Caco-2 (cell line): ENCODE measurements around the gene TOP2B. TPM values are rescaled to one million over a fixed set of nuclear protein-coding genes. Genes with fewer than 3 reads are reported as not detected.

ENCODE experiments used
- BruUV-seq: library from RNA; stranded (reverse); fragments of 400-500 nt; replicated peaks from 2 replicates; lab custom pipeline; 2021; lab: Mats Ljungman, UMichigan
- CTCF ChIA-PET: fragments of 300-600 bp; sonication (Branson Sonifier 250); formaldehyde crosslinking; loops from one replicate; lab custom pipeline; 2022; ENCODE audit warnings: antibody characterized with exemption; lab: Charles Lee
- POLR2A ChIA-PET: fragments of 300-600 bp; sonication (Branson Sonifier 250); formaldehyde crosslinking; loops from one replicate; lab custom pipeline; 2022; ENCODE audit warnings: antibody characterized with exemption; lab: Charles Lee
- DNase-seq, 2 experiments: peaks; one replicate each; pipeline versions ENCODE4 v3.0.0 to v3.0.0-alpha.2; 2020 to 2022
- H3K27me3 ChIP-seq: replicated peaks from 2 replicates; pipeline ENCODE4 v1.6.0; 2011; ENCODE audit warnings: low read length; ENCODE audit not compliant: control insufficient read depth, insufficient read depth
- H3K36me3 ChIP-seq: 2 replicates; pipeline ENCODE4 v1.5.1; 2011; ENCODE audit warnings: low read length; ENCODE audit not compliant: control insufficient read depth, insufficient read depth
- H3K4me1 ChIP-seq: fragments of 250-450 bp; sonication (Bioruptor Pico); 2 replicates; pipeline ENCODE4 v1.5.1; 2020; ENCODE audit warnings: mild to moderate bottlenecking
- H3K4me3 ChIP-seq: 2 replicates; pipeline ENCODE4 v1.5.1; 2011; ENCODE audit warnings: low read depth, mild to moderate bottlenecking, control low read depth, low read length
- H3K9me3 ChIP-seq: fragments of 250-450 bp; sonication (Bioruptor Pico); 2 replicates; pipeline ENCODE4 v1.5.1; 2020; ENCODE audit warnings: mild to moderate bottlenecking, moderate library complexity
- H3K27ac Mint-ChIP-seq: one replicate; pipeline ENCODE4 v1.8.0; 2022; ENCODE audit warnings: mixed read lengths; ENCODE audit not compliant: unreplicated experiment
- H3K27me3 Mint-ChIP-seq: one replicate; pipeline ENCODE4 v1.8.0; 2022; ENCODE audit warnings: mixed read lengths; ENCODE audit not compliant: insufficient read depth, unreplicated experiment
- H3K36me3 Mint-ChIP-seq: one replicate; pipeline ENCODE4 v1.8.0; 2022; ENCODE audit warnings: mild to moderate bottlenecking, mixed read lengths; ENCODE audit not compliant: insufficient read depth, unreplicated experiment
- H3K4me1 Mint-ChIP-seq: one replicate; pipeline ENCODE4 v1.8.0; 2022; ENCODE audit warnings: low read depth, mixed read lengths; ENCODE audit not compliant: unreplicated experiment
- H3K4me3 Mint-ChIP-seq: one replicate; pipeline ENCODE4 v1.8.0; 2022; ENCODE audit warnings: mild to moderate bottlenecking, moderate library complexity, mixed read lengths; ENCODE audit not compliant: unreplicated experiment
- H3K9me3 Mint-ChIP-seq: one replicate; pipeline ENCODE4 v1.8.0; 2022; ENCODE audit warnings: mixed read lengths; ENCODE audit not compliant: unreplicated experiment
- intact Hi-C: fragments of 100-400 bp; cut with micrococcal nuclease; formaldehyde crosslinking; loops from one replicate; pipeline ENCODE4 v1.10.0; 2022; ENCODE audit not compliant: unreplicated experiment
- total RNA-seq: library from RNA; stranded (reverse); gene quantifications from 2 replicates; pipeline ENCODE4 v1.2.3, GENCODE V29; 2022
- TF ChIP-seq, protein P1 (sequence below), 2 experiments: fragments of 200-600 bp in 1 of 2; IDR thresholded peaks; 1 replicate in 1 of 2; 2 replicates in 1 of 2; pipeline versions ENCODE4 v1.5.1 to v1.8.0; 2011 to 2022; ENCODE audit warnings: antibody characterized with exemption in 1 of 2, control low read depth in 1 of 2, inconsistent platforms in 1 of 2, low read depth in 1 of 2, low read length in 1 of 2, mild to moderate bottlenecking in 1 of 2, moderate library complexity in 1 of 2; ENCODE audit not compliant: insufficient read depth in 1 of 2, severe bottlenecking in 1 of 2, unreplicated experiment in 1 of 2

TOP2B gene
- total RNA-seq, 1 experiment from 2014 or later = 83.1 TPM

DNA sequence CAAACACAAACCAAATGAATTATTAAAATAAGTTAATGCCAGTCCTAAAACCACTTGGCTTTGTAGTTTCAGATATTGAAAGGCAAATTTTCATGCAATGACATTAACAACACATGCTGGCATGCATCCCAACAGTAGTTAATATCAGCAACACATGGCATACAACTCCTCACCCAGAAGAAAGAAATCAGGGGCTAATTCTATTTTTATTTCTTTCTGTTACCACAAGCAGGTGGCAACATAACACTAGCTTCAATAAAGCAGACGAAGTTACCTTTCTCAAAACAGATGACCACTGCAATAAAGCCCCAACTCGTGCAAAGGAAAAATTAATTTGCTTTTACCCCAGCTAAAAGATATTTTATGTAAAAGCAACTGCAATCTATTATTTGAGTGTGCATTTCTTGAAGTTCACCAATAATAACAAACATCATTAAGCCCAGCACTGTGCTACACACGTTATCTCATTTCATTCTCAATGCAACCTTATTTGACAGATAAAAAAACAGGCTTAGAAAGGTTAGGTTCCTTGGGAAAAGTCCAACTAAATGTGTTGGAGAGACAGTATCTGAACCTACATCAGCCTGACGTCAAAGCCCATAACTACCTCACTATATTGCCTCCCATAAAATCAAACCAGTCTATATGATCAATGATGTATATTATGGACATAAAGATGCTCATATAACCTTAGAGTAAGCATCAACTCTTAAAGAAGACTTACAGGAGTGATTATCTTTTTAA is 2.8 kb downstream of the TOP2B start:
- H3K4me1 ChIP-seq = no peaks in the 10 kb centered on the region
- H3K36me3 Mint-ChIP-seq = peaks cover 18% of the 10 kb centered on the region
- TF ChIP-seq, protein P1, sequence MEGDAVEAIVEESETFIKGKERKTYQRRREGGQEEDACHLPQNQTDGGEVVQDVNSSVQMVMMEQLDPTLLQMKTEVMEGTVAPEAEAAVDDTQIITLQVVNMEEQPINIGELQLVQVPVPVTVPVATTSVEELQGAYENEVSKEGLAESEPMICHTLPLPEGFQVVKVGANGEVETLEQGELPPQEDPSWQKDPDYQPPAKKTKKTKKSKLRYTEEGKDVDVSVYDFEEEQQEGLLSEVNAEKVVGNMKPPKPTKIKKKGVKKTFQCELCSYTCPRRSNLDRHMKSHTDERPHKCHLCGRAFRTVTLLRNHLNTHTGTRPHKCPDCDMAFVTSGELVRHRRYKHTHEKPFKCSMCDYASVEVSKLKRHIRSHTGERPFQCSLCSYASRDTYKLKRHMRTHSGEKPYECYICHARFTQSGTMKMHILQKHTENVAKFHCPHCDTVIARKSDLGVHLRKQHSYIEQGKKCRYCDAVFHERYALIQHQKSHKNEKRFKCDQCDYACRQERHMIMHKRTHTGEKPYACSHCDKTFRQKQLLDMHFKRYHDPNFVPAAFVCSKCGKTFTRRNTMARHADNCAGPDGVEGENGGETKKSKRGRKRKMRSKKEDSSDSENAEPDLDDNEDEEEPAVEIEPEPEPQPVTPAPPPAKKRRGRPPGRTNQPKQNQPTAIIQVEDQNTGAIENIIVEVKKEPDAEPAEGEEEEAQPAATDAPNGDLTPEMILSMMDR (IDR thresholded peaks at IDR 0.05; ENCODE audit: insufficient read depth in 1 of 2, low read depth in 1 of 2, low read length in 1 of 2, severe bottlenecking in 1 of 2, unreplicated experiment in 1 of 2) = no peak
- no peaks in the 10 kb centered on the region for H3K9me3 ChIP-seq
- intact Hi-C loops = loop anchor here (5.0 kb wide), 2 partner anchors 170 to 195 kb away; no protein-coding TSS in a partner anchor
- DNase-seq = no peak
- H3K4me3 ChIP-seq = no peak overlapping the region; the same call in 1 of the 2 replicates
- H3K4me3 Mint-ChIP-seq = no peak overlapping the region
- ChIA-PET POLR2A (no interaction called here), CTCF (no interaction called here)
- no peak overlapping the region for H3K27ac Mint-ChIP-seq
- no peaks in the 10 kb centered on the region for H3K9me3 Mint-ChIP-seq
- H3K36me3 ChIP-seq = no peaks in the 10 kb centered on the region
- H3K27me3 ChIP-seq = no peaks in the 10 kb centered on the region
- peaks cover 1% of the 10 kb centered on the region for H3K27me3 Mint-ChIP-seq
- no TSS peak for BruUV-seq
- H3K4me1 Mint-ChIP-seq = peaks cover 7% of the 10 kb centered on the region

GRCh38 chr3:25658836-25659235 is 5.9 kb downstream of the TOP2B start:
- TF ChIP-seq, protein P1 (IDR thresholded peaks at IDR 0.05; ENCODE audit: insufficient read depth in 1 of 2, low read depth in 1 of 2, low read length in 1 of 2, severe bottlenecking in 1 of 2, unreplicated experiment in 1 of 2) = no peak
- H3K27ac Mint-ChIP-seq = no peak overlapping the region
- no peak for DNase-seq
- BruUV-seq = no TSS peak
- H3K4me1 Mint-ChIP-seq = peaks cover 7% of the 10 kb centered on the region
- H3K27me3 Mint-ChIP-seq = no peaks in the 10 kb centered on the region
- Histone ChIP-seq H3K27me3 (no peaks in the 10 kb centered on the region), H3K36me3 (no peaks in the 10 kb centered on the region), H3K4me1 (no peaks in the 10 kb centered on the region), H3K9me3 (no peaks in the 10 kb centered on the region), H3K4me3 (no peak overlapping the region)
- intact Hi-C loops = no loop called here
- ChIA-PET POLR2A (no interaction called here), CTCF (no interaction called here)
- H3K36me3 Mint-ChIP-seq = peaks cover 8% of the 10 kb centered on the region
- no peak overlapping the region for H3K4me3 Mint-ChIP-seq
- no peaks in the 10 kb centered on the region for H3K9me3 Mint-ChIP-seq

GRCh38 chr3:25657293-25657692 is 7.4 kb downstream of the TOP2B start:
- H3K9me3 Mint-ChIP-seq = no peaks in the 10 kb centered on the region
- Histone ChIP-seq H3K36me3 (no peaks in the 10 kb centered on the region), H3K4me1 (no peaks in the 10 kb centered on the region), H3K9me3 (no peaks in the 10 kb centered on the region), H3K27me3 (no peaks in the 10 kb centered on the region), H3K4me3 (no peak overlapping the region)
- H3K4me3 Mint-ChIP-seq = no peak overlapping the region
- TF ChIP-seq, protein P1 (IDR thresholded peaks at IDR 0.05; ENCODE audit: insufficient read depth in 1 of 2, low read depth in 1 of 2, low read length in 1 of 2, severe bottlenecking in 1 of 2, unreplicated experiment in 1 of 2) = no peak
- POLR2A ChIA-PET = no interaction called here
- CTCF ChIA-PET = no interaction called here
- intact Hi-C loops = no loop called here
- no peaks in the 10 kb centered on the region for H3K27me3 Mint-ChIP-seq
- H3K27ac Mint-ChIP-seq = no peak overlapping the region
- no TSS peak for BruUV-seq
- H3K4me1 Mint-ChIP-seq = peaks cover 2% of the 10 kb centered on the region
- peaks cover 4% of the 10 kb centered on the region for H3K36me3 Mint-ChIP-seq
- no peak for DNase-seq
